IMR-90 (cell line): ENCODE measurements around the gene CNOT6.

Source experiments
- CEBPB ChIP-seq: IDR thresholded peaks from 2 replicates; pipeline ENCODE4 v1.6.1; 2012; ENCODE audit warnings: low read depth, low read length, improper control_type of control experiment
- MAFK ChIP-seq: IDR thresholded peaks from 2 replicates; pipeline ENCODE4 v1.6.1; 2012; ENCODE audit warnings: low read depth, low read length, improper control_type of control experiment
- MAZ ChIP-seq: IDR thresholded peaks from 2 replicates; pipeline ENCODE4 v1.6.1; 2012; ENCODE audit warnings: low read depth, mild to moderate bottlenecking, low read length, improper control_type of control experiment, moderate library complexity, borderline replicate concordance
- POLR2A ChIP-seq: IDR thresholded peaks from 2 replicates; pipeline ENCODE4 v1.6.1; 2012; ENCODE audit warnings: mild to moderate bottlenecking, low read depth, low read length
- RAD21 ChIP-seq: IDR thresholded peaks from 2 replicates; pipeline ENCODE4 v1.6.1; 2012; ENCODE audit warnings: low read length, improper control_type of control experiment
- RCOR1 ChIP-seq: IDR thresholded peaks from 2 replicates; pipeline ENCODE4 v1.6.1; 2012; ENCODE audit warnings: mild to moderate bottlenecking, low read length, improper control_type of control experiment; ENCODE audit not compliant: insufficient replicate concordance
- RFX5 ChIP-seq: IDR thresholded peaks from 2 replicates; pipeline ENCODE4 v1.8.0; 2012; ENCODE audit warnings: low read depth, mild to moderate bottlenecking, low read length, moderate library complexity
- TF ChIP-seq, protein P1 (sequence below): conservative IDR thresholded peaks from 2 replicates; pipeline ENCODE4 v1.5.1; 2012; ENCODE audit warnings: mild to moderate bottlenecking, low read depth, low read length, improper control_type of control experiment

DNA sequence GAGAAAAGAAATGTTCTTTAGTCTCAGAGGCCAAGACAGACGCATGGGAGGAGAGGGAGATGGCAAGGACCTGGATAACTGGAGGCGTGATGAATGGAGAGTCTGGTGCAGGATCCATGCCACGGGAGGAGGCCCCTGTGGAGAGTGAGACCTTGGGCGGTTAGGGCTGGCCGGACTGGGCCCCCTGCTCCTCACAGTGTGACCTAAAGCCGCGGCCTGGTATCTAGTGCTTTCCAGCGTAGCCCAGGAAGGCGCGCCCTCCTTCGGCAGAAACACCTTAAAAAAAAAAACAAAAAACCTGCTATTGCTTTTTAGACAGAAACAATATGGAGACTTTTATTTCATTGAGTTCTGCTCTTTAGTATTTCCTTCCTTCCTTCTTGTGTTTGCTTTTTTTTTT lies 64.1 kb downstream of the CNOT6 start:
- TF ChIP-seq RAD21 (no peak), RFX5 (no peak), POLR2A (no peak), MAZ (no peak), CEBPB (no peak), RCOR1 (no peak), MAFK (no peak)
- TF ChIP-seq, protein P1, sequence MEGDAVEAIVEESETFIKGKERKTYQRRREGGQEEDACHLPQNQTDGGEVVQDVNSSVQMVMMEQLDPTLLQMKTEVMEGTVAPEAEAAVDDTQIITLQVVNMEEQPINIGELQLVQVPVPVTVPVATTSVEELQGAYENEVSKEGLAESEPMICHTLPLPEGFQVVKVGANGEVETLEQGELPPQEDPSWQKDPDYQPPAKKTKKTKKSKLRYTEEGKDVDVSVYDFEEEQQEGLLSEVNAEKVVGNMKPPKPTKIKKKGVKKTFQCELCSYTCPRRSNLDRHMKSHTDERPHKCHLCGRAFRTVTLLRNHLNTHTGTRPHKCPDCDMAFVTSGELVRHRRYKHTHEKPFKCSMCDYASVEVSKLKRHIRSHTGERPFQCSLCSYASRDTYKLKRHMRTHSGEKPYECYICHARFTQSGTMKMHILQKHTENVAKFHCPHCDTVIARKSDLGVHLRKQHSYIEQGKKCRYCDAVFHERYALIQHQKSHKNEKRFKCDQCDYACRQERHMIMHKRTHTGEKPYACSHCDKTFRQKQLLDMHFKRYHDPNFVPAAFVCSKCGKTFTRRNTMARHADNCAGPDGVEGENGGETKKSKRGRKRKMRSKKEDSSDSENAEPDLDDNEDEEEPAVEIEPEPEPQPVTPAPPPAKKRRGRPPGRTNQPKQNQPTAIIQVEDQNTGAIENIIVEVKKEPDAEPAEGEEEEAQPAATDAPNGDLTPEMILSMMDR, result no peak
